ENCODE results near the gene KRTAP10-2.
A peak's percentile ranks its signal among the peaks of the same experiment; 100 is the strongest.
"Not testable (repeated sequence)": the region's sequence is repeated elsewhere in the genome, so short reads cannot be mapped to it uniquely, and the experiment has no call there.

KRTAP10-2 gene

DNA sequence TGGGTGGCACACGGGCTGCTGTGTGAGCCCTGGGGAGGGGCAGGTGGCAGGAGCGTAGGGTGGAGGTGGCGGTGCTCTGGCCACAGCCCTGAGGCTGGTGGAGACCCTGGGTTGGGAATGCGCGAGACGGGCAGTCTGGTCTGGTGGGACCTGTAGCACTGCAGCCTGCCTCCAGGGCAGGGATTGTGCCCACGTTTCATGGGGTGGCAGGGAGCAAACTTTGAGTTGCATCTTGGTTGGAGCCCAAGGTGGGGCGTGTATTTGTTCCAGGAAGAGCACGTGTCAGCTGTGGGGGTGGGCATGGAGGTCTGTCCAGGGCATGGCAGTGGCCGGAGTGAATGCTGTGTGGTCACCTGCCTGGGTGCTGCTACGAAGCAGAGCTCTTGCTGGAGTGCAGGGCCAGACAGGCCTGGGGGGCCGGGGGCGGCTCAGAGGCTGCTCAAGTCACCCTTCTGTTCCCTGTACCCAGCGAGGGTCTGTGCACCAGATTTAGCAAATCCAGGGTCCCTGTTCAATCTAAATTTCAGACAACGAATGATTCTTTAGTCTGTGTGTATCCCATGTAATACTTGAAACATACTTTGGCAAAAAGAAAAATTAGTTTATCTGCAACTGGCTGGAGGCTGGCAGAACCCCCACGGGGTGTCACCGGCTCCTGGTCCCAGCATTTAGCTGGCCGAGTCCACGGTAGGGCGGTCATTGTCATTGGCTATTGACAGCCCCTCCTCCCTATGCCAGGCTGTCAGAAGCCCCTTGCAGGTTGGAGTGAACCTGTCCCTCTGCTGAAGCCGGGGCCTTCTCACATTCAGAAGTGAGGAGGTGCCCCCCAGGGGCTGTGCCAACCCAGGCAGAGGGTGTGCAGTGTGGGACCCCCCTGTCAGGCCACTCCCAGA is 38.6 kb downstream of the KRTAP10-2 start:
- ATAC-seq (no peak), DNase-seq (no peak)

DNA sequence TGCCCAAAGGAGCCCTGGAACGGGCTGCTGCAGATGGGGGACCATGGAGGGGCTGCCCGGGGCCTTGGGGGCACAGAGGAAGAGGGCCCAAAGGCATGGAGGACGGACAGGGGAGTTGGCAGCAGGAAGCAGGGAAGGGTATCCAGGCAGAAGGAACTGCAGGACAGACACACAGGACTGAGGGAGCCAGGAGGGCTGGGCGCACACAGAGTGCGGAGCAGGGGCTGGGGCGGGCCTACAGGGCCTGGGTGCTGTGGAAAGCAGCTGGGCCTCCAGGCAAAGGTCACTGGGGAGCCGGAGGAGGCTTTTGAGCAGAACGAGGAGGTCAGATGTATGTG is 39.4 kb downstream of the KRTAP10-2 start:
- no peak for ATAC-seq

GRCh38 chr21:44511219-44511937 is 39.9 kb downstream of the KRTAP10-2 start:
- DNase-seq, result no peak
- ATAC-seq, result no peak

More for the DNA sequence above, 39.4 kb downstream of the KRTAP10-2 start:
- DNase-seq, result no peak

DNA sequence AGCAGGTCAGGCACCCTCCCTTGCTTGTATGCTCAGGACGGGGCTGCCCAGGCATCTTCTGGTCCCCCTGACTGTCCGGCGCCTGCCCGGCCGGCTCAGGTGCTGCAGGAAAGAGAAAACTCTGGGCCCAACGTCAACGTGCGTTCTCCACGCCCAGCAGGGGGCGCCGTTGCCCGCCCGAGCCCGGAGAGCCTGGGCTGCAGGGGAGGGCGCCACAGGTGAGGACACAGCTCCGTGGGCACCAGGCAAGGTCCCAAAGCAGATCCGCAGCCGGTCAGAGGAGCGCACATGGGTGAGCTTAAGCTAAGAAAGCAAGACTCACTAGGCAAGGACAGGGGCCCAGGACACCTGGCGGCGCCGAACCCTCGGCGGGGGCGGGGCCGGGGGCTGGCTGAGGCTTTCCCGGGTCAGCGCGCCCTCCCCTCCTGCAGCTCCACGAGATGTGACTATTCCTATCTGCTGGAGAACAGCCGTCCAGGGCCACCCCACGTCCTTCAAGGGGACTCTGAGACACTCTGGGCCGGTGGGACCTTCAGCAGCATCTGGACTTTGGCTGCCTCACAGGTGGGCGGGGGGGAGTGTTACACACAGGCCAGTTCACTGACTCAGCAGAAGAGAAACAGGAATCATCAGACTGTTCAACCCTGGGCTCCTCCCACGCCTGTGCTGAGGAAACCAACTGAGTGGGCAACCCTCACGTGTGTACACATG is 40.6 kb downstream of the KRTAP10-2 start:
- peak; percentile 84 for DNase-seq
- ATAC-seq, result peak; percentile 73

GRCh38 chr21:44510109-44510507 is 41.2 kb downstream of the KRTAP10-2 start:
- ATAC-seq (no peak), DNase-seq (no peak)

DNA sequence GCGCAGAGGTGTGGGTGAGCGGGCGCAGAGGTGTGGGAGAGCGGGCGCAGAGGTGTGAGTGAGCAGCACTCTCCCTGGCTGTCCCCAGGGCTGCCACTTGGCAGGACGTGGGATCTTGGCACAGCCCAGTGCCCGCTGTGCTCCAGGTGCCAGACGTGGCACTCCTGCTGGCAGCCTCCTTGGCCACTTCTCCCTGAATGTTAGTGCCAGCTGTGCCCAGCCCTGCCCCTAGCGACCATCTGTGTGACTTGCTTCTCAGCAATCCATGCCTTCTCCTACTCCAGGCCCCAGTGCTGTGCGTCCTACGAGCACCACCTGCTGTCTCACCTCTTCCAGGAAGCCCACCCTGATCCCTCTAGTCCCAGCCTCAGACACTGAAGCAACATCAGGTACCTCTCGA is 41.8 kb downstream of the KRTAP10-2 start:
- ATAC-seq (no peak), DNase-seq (no peak)

DNA sequence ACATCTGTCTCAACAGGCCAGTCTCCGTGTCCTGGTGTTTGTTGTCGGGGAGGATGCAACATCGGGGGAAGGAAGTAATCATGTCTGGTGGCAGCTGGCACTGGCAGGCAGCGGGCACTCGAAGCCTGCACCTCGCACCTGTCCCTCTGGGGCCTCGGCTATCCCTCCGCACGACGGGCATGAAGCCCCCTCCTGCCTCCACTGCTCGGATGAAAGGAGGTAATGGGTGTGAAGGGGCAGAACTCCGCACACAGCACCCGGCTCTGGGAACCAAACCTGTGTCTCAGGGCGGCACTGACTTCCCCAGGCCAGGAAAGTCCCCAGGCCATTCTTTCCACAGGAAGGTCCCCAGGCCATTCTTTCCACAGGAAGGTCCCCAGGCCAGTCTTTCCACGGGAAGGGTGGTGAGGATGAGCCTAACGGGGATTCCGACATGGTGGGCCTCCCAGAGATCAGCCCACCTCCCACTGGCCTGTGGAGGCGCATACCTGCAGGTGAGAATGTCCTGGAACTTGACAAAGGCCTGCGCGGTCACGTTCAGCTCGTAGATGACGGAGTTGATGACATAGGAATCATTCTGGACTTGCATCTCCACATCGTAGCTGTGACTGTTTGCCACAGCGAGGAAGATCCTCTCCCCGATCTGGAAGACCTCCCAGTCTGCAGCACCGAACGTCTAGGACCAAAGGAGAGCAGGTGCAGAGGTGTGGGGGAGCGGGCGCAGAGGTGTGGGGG is 42.4 kb downstream of the KRTAP10-2 start:
- no peak for ATAC-seq

GRCh38 chr21:44508426-44508710 is 42.9 kb downstream of the KRTAP10-2 start:
- ATAC-seq (no peak), DNase-seq (no peak)

More for the DNA sequence above, 42.4 kb downstream of the KRTAP10-2 start:
- no peak for DNase-seq

GRCh38 chr21:44507673-44508425 is 43.5 kb downstream of the KRTAP10-2 start:
- ATAC-seq, result no peak
- no peak for DNase-seq

DNA sequence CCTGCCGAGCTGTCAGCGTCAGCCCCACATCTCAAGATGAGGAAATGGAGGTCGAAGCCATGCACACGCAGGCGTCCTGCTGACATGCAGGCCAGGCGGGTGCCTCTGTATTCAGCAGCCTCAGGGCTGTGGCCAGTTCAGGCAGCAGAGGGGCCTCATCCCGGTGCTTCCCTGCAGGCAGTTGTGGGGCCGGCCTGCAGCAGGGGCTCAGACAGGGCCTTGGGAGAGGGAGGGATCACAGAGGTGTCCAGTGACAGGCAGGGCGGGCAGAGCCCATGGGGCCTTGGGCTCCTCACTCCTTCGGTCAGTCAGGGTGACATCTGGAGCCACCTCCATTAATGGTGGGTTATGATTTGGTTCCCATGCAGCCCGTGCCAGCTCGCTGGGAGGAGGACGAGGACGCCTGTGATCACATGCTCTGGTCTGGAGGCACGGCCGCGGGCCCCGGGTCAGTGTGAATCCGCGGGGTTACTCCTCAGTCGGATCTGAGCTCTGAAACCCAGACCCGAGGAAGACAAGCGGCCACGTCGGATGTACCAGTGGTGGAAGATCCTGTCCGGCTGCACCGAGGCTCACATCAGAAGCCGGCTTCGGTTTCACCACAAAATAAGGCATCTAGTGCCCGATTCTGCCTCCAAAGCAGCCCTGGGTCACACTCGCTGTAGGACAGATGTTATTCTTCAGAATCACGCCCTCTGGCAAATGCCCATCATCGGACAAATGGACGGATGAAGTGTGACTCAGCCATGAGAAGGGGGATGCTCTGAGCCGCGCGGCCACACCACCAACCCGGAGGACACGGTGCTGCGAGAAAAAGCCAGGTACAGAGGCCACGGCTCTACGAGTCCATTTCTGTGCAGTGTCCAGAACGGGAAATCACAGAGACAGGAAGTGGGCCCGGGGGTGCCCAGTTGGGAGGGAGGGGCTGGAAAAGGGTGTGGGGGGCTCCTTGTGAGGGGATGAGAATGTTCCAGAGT is 44.7 kb downstream of the KRTAP10-2 start:
- ATAC-seq, result no peak
- no peak for DNase-seq

DNA sequence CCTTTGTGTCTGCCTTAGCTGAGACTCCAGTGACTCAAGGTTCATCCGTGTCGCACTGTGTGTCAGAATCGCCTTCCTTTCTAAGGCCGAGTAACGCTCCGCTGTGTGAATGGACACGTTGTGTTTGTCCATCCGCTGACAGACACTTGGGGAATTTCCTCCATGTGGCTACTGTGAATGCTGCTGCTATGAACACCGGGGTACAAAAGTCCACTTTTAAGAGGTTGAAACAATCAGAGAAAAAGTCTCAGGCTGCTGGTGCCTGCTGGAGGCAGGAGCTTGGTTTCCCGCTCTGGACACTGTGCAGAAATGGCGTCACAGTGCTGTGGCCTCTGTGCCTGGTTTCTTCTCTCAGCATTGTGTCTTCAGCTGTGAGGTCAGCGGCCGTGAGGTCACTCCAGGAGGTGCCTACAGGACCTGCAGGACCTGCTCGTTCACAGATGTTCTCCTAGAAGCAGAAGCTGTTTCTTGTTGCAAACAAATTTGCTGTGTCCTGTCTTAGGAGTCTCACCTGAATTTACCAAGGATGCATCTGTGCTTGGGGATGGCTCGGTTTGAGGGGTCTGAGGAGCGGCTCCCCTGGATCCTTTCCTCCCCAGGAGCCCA is 45.5 kb downstream of the KRTAP10-2 start:
- ATAC-seq (no peak), DNase-seq (no peak)

DNA sequence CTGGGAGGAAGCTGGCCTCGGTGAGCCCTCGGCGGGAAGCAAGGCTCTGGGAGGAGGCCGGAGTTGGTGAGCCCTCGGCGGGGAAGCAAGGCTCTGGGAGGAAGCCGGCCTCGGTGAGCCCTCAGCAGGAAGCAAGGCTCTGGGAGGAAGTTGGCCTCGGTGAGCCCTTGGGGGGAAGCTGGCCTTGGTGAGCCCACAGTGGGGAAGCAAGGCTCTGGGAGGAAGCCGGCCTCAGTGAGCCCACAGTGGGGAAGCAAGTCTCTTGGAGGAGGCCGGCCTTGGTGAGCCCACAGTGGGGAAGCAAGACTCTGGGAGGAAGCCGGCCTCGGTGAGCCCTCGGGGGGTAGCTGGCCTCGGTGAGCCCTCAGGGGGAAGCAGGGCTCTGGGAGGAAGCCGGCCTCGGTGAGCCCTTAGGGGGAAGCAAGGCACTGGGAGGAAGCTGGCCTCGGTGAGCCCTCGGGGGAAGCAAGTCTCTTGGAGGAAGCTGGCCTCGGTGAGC is 47.4 kb downstream of the KRTAP10-2 start:
- DNase-seq (no peak), ATAC-seq (no peak)

DNA sequence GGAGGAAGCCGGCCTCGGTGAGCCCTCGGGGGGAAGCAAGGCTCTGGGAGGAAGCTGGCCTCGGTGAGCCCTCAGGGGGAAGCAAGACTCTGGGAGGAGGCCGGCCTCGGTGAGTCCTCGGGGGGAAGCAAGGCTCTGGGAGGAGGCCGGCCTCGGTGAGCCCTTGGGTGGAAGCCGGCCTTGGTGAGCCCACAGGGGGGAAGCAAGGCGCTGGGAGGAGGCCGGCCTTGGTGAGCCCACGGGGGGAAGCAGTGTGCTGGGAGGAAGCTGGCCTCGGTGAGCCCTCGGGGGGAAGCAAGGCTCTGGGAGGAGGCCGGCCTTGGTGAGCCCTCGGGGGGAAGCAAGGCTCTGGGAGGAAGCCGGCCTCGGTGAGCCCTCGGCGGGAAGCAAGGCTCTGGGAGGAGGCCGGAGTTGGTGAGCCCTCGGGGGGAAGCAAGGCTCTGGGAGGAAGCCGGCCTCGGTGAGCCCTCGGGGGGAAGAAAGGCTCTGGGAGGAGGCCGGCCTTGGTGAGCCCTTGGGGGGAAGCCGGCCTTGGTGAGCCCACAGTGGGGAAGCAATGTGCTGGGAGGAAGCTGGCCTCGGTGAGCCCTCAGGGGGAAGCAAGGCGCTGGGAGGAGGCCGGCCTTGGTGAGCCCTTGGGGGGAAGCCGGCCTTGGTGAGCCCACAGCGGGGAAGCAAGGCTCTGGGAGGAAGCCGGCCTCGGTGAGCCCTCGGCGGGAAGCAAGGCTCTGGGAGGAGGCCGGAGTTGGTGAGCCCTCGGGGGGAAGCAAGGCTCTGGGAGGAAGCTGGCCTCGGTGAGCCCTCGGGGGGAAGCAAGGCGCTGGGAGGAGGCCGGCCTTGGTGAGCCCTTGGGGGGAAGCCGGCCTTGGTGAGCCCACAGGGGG is 48.1 kb downstream of the KRTAP10-2 start:
- not testable (repeated sequence) for ATAC-seq, DNase-seq

DNA sequence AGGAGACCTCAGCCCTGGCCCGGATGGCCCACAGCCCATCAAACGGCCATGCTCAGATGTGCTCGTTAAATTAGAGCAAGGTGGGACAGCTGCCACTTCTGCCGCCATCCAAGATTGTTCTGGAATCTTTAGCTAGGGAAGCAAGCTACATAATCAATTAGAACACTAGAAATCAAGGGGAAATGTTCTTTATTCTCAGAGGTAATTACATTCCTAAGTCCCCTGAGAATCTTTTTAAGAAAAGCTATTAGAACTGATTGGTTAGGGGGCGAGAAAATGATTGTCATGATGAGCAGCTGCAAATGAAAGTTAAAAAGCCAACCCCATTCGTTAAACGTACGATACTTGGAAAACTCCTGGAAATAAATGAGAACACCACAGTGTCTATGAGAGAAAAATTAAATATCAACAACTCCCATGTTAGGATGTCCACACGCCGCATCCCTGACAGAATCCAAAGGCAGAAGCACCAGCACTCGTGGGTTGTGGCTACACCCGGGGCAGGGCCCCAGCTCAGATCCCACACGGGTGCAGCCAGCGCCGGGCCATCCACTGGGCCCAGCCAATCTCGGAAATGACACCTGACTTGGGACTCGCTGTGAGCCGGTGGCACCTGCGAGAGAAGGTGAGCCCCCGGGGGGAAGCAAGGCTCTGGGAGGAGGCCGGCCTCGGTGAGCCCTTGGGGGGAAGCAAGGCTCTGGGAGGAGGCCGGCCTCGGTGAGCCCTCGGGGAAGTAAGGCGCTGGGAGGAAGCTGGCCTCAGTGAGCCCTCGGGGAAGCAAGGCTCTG is 48.9 kb downstream of the KRTAP10-2 start:
- ATAC-seq, result no peak
- no peak for DNase-seq

Data from stimulated activated naive CD8-positive, alpha-beta T cell treated with anti-CD3 and anti-CD28 coated beads, Interleukin-15, Interleukin-2, amounts not matched to agents 100 U/mL and 50 U/mL, for 24 hours (primary cell).